Measurements from ENCODE around the gene ZNF43.
"Not testable (repeated sequence)": the region's sequence is repeated elsewhere in the genome, so short reads cannot be mapped to it uniquely, and the experiment has no call there.

ZNF43 gene

DNA sequence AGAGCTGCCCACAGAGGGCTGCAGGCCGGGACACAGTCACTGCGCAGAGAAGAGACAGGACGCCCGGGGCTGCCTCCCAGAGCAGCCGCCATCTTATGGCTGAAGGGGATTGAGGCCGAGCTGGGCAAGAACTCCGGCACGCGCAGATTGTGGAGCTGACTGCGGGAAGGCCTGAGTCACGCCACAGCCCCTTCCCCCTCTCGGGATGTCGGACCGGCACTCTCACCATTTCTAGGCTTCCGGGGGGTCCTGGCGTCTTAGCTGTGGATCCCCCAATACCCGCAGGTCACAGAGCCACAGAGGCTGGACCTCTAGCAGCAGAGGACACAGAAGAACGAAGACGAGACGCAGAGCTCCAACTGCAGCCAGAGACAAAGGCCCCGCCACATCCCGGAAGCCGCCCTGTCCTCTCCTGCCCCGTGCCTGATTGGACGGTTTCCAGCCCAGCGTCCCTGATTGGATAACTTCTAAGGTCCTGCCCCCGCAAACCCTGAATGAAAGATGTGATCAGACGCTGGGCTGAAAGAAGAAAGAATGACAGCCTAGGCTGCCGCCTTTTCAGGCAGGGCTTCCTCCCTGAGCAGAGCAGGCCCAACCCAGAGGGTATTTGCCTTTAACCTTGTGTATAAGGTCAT, at the start of gene ZNF43:
Gene ZNF43, minus strand, starts transcription at position 373 of the 635 bp plus-strand sequence. Its CDS starts 144 bp downstream, at position 229.
- peak; percentile 86 for DNase-seq

DNA sequence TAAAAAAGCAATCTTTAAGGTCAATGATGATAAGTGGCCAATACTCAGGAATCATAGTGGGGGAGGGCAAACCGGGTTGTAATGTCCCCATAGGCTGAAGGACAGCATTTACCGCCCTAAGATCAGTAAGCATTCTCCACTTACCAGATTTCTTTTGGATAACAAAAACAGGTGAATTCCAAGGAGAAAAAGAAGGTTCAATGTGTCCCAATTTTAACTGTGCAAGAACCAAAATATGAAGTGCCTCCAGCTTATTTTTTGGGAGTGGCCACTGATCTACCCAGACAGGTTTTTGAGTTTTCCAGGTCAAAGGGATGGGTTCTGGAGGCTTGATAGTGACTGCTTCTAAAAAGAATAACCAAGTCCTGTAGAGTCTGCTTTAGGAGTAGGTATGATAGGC, 49.5 kb upstream of the ZNF43 start:
- DNase-seq, result not testable (repeated sequence)

DNA sequence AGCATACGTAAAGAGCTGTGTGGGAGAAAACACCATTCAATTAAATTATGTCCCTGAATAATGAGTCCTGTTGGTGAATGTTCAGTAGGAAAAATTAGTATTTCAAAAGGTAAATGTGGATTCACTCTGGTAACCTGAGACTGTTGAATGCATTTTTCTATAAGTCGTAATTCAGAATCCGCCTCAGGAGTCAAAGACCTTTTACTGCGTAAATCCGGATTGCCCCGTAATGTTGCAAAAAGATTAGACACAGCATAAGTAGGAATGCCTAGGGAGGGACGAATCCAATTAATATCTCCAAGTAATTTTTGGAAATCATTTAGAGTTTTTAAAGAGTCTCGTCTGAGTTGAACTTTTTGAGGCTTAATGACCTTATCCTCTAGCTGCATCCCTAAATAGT, 48.8 kb upstream of the ZNF43 start:
- not testable (repeated sequence) for DNase-seq

DNA sequence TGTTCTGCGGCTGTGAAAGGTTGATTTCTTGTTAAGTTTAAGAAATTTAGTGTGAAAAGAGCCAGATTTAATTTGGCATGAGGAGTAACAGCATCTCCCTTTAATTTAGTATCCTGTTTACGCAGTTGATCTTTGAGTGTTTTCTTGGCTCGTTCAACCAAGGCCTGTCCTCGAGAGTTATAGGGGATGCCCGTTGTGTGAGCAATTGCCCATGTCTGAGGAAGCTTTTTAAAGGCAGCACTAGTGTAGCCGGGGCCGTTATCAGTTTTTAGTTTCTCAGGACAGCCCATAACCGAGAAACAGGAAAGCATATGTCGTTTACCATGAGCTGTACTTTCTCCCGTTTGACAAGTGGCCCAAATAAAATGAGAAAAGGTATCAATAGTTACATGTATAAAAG, 47.5 kb upstream of the ZNF43 start:
- no peak for DNase-seq

DNA sequence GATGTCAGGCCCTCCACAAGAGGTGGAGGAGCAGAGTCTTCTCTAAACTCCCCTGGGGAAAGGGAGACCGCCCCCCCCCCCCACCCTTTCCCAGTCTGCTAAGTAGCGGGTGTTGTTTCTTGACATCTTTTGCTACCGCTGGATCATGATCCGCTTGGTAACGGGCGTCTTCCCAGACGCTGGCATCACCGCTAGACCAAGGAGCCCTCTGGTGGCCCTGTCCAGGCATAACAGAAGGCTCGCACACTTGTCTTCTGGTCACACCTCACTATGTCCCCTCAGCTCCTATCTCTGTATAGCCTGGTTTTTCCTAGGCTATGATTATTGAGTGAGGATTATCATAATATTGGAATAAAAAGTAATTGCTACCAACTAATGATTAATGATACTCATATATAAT, 44.8 kb upstream of the ZNF43 start:
- not testable (repeated sequence) for DNase-seq

DNA sequence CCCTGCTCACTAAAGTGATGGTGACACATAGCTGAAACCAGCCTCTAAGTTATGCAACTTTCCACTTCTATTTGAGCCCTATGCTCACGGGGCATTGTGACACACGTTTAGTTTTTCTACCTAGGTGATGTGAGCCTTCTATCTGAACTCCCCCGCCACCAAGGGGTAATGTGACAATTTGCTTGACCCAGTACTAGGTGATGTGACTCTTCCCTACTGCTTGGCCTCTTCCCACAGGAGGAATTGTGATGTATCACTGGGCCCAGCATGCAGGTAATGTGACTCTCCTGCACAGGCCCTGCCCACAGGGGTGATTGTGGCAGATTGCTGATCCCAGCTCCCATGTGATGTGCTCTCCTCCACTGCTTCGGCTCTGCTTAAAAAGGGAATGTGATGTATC, 42.7 kb upstream of the ZNF43 start:
- no peak for DNase-seq

DNA sequence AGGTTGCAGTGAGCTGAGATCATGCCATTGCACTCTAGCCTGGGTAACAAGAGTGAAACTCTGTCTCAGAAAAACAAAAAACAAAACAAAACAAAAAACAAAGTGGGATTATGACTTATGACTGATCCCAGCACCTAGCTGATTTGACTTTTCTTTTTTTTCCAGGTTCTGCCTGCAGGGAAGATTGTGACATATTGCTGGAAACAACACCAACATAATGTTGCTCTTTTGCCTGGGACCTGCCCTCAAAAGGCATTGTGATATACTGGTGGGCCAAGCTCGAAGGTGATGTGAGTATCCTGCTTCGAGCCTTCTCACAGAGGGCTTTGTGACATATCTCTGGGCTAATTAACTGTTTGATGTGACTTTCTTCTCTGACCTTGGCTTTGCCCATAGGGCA, 42.0 kb upstream of the ZNF43 start:
- no peak for DNase-seq

DNA sequence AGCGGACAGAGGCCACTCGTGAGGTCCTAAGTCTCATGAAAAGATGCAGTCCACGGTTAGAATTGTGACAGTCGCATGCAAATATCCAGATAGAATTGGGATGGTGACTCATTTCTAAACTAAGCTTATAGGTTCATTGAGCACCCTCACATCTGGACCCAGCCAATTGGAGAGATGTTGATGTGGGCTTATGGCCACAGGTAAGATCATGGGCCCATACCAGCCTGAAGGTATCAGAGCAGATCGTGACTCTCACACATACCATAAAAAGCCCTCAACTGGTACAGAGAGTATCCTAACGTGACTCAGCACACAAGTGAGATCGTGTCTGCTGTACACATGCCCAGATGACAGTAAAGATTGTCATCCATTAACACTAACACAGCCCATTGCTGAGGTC, 40.6 kb upstream of the ZNF43 start:
- not testable (repeated sequence) for DNase-seq

DNA sequence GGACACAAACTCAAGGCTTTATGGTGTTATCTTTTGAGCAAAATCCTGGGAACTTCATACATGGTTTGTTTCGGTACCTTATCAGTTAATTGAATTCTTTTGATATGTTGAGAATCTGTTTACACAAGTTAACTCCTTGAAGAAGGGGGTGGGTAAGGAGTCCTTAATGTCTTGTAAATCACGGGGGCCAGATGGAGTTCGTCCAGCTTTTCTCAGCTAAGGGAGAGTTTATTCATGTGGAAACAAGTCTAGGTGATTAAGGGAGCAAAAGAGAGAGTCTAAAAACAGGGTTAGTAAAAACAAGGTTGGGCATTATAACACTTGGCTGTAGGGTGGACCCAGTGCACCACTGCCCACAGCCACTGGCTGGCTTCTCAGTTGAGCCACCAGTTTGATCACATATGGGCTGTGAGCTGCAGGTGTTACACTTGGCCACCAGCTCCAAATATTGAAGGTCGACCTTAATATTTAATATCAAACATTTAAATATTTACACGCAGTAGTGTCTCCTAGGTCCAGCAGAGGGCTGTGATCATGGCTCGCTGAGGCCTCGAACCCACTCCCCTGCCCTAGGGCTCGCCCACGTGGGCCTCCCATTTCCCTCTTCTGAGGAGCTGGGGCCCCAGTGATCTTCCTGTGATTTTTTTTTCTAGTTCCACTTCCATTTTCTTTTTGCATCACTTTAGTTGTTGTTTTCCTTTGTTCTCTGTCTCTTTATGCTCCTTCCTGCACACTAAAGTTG, 21.0 kb upstream of the ZNF43 start:
- DNase-seq, result no peak

DNA sequence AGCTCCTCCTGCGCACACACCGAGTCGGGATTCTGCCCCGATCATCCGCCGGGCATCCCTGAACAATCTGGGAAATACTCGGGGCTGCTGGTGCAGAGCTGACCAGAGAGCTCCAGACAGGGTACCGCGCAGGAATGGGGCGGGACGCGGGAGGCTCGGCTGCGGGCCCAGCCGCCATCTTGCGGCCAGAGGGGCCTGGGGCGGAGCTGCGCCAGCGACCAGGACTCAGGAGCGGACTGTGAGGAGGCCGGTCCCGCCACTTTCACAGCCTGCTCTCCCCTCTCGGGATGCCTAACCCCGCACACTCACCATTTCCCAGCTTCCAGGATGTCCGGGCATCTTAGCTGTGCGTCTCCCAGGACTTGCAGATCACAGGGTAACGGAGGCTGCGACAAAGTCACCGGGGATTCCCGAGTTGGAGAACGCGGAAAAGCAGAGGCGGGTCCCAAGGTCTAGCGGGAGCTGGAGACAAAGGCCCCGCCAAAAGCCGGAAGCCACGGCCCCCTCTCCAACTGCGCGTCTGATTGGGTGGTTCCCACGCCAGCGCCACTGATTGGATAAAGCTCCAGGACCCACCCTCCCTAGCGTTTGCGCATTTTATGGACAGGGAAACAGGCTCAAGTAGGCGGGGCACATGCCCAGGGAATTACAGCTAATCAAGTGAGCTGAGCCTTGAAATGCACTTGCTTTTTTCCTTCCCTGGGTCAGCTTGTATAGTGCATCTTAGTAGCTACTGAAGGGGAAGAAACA, 15.8 kb upstream of the ZNF43 start:
- peak; percentile 87 for DNase-seq

DNA sequence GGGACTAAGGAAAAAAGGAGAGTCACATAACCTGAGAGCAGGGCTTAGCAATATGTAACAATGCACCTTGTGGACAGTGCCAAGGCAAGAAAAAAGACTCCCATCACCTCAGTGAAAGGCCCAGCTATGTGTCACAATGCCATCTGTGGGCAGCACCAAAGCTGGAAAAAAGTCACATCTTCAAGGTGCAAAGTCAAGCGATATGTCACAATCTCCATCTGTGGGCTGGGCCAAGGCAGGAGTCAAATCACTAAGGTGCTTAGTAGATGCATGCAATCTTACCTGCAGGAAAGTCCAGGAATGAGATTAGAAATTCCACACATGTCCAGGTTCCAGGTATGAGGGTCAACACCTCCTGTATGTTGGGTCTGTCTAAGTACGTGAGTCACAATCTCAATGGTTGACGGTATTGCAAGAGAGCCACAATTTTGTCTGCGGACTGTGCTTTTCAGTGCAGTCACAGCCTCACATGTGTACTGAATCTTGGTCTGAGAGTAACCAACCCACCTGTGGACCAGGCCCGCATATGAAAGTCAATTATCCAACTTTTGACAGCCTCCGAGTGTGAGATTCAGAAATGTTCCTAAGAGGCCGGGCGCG, 14.8 kb upstream of the ZNF43 start:
- no peak for DNase-seq

DNA sequence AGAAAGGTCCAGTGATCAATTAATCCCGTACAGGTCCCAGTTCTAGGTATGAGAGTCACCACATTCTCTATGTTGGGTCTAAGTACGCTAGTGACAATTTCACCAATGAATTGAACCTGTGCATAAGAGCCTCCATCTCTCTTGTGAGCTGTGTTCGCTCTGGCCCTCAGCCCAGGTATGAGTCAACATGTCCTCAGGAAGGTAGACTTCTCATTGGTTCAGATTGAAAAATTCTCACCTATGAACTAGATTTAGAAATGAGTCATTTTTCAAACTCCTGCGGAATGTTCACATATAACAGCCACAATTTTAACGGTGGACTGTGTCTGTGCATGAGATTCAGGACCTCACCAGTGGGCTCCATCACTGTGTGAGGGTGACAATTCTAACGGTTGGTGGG, 12.7 kb upstream of the ZNF43 start:
- DNase-seq, result no peak

DNA sequence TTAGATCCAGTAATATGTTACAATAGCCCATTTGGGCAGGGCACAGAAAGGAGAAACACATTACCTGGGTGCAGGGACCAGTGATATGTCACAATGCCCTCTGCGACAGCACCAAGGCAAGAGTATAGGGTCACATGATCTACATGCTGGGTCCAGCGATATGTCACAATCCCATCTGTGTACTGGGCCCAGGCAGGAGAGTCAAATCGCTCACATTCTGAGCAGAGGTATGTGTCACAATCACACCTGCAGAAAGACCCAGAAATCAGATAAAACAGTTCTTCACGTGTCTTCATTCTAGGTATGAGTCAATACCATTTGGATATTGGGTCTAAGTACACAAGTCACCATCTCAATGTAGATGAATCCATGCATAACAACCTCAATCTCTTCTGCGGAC, 7.1 kb upstream of the ZNF43 start:
- no peak for DNase-seq

DNA sequence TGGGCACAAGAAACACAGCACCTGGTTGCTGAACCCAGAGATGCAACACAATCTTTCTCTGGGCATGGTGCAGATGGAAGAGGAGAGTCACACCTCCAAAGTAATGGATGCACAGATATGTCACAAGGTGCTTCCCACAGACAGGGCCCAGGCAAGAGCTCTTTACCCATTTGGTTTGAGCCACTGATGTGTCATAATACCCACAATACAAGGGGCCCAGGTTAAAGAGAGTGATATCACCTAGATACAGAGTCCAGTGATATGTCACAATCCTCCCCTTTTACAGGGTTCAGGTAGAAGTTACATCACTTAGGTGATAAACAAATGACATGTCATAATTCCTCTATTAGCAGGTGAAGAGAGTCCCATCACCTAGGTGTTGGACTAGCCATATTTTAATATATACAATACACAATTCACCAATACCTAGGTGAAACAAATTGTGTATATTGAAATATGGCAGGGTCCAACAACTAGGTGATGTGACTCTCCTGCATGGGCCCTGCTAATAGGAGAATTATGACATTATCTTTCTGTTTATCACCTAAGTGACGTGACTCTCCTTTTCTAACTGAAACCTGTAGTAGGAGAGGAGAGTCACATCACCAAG, 5.6 kb upstream of the ZNF43 start:
- no peak for DNase-seq

DNA sequence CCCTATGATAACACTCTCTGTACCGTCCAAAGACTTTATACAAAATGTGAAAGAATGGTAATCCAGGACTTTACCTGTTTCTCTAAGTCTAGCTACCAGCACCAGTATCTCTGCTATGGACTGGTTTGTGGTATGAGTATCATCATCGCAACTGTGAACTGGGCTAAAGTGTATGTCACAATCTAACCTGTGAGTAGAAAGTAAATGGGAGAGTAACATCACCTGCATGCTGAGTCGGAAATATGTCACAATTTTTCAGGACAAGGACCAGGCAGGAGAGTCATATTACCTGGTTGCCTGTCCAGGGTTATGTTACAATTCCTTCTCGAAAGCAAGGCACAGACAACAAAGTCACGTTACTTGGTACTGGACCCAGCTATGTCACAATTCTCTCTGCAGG, 5.1 kb upstream of the ZNF43 start:
- no peak for DNase-seq

DNA sequence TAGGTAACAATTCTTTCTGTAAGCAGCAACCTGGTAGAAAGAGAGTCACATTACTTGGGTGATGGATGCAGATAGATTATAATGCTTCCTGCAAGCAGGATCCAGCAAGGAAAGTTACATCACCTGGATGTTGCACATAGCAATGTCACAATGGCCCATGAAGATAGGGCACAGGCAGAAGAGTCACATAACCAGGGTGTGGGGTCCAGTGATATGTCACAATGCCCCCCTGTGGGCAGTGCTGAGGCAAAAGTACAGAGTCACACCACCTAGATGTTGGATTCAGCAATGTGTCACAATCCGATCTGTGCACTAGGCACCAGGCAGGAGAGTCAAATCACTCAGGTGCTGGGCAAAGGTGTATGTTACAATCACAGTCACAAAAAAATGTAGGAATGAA, 4.0 kb upstream of the ZNF43 start:
- DNase-seq, result no peak

DNA sequence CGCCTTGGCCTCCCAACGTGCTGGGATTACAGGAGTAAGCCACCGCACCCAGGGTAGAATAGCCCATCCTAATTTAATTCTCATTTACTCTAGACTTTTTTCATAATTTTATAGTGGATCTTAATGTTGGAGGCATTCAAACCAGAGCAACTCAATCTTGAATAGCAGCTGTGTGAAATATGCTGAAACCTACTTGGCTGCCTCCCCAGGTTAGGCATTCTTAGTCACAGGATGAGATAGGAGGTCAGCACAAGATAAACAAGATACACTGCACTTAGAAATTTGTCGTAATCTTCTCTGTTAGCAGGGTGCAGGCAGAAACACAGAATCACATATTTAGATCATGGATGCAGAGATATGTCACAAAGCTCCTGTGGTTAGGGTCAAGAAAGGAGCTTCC, 2.7 kb upstream of the ZNF43 start:
- DNase-seq, result no peak

DNA sequence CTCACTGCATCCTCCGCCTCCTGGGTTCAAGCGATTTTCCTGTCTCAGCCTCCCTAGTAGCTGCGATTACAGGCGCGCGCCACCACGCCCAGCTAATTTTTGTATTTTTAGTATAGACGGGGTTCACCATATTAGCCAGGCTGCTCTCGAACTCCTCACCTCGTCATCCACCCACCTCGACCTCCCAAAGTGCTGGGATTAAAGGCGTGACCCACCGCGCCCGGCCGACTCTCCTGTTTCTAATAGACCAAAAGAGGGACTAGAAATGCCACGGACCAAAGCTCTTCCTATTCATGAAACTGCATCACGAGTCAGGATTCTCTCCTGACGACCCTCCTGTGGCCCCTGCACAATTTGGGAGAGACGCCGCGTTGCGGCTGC, 563 bp downstream of the ZNF43 start:
- no peak for DNase-seq

DNA sequence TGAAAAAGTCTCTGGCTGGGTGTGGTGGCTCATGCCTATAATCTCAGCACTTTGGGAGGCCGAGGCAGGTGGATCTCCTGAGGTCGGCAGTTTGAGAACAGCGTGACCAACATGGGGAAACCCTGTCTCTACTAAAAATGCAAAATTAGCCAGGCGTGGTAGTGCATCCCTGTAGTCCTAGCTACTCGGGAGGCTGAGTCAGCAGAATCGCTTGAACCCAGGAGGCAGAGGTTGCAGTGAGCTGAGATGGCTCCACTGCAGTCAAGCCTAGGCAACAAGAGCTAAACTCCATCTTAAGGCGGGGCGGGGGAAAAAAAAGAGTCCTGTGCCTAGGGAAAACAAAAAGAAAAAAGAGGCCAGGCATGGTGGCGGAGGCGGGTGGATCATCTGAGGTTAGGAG, 2.2 kb downstream of the ZNF43 start:
- no peak for DNase-seq

DNA sequence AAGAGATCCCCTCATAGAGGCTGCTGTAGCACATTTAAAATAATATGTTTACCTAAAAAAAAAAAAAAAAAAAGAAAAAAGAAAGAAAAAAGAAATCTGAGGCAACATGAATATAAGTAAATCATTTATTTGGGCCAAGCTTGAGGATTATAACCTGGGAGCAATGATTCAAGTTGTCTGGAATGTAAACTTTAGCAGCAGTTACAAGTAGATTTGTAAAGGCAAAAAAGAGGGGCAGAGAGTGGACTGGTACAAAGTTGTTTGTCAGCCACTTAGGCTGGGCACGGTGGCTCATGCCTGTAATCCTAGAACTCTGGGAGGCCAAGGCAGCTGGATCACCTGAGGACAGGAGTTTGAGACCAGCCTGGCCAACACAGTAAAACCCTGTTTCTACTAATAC, 11.3 kb downstream of the ZNF43 start:
- no peak for DNase-seq

DNA sequence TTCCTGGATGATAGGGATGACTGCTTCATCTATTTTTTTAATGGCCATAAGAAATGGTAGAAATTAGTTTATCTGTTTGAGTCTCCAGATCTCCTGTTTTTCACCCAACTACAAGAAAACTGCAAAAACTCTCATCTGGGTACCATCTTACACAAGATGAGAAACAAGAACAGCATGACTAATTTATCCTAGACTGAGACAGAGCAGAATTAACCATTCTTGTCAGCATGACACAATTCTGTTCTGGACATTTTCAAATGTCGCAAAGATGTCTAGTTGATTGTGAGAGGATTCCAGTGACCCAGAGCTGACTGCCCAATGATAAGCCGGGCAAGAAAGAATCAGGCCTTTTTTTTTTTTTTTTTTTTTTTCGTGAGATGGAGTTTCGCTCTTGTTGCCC, 12.8 kb downstream of the ZNF43 start:
- no peak for DNase-seq

DNA sequence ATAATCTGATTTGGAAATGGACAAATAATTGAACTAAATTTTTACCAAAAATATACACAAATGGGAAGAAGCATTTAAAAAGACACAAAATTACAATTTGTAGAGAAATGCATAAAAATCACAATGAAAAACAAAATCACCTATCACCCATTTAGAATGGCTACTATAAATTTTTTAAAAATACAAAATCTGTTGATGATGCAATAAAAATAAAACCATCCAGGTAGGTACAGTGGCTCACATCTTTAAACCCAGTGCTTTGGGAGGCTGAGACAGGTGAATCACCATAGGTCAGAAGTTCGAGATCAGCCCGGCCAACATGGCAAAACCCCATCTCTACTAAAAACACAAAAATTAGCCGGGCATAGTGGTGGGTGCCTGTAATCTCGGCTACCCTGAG, 23.5 kb downstream of the ZNF43 start:
- DNase-seq, result no peak

DNA sequence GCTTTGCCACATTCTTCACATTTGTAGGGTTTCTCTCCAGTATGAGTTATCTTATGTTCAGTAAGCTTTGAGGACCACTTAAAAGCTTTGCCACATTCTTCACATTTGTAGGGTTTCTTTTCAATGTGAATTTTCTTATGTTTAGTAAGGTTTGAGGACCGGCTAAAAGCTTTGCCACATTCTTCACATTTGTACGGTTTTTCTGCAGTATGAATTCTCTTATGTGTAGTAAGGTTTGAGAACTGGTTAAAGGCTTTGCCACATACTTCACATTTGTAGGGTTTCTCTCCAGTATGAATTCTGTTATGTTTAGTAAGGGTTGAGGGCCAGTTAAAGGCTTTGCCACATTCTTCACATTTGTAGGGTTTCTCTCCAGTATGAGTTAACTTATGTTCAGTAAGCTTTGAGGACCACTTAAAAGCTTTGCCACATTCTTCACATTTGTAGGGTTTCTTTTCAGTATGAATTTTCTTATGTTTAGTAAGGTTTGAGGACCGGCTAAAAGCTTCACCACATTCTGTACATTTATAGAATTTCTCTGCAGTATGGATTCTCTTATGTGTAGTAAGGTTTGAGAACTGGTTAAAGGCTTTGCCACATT, 27.5 kb downstream of the ZNF43 start:
- not testable (repeated sequence) for DNase-seq
